ENCODE measurements around the gene C4BPB.

- no peak for TF ChIP-seq MAX (IDR thresholded peaks at IDR 0.05)
- no peak for TF ChIP-seq ZBTB33 (IDR thresholded peaks at IDR 0.05)
- TF ChIP-seq CTCF (IDR thresholded peaks at IDR 0.05; ENCODE audit: low read depth, low read length, missing input control), result no peak
- TF ChIP-seq YY1 (IDR thresholded peaks at IDR 0.05), result no peak
- TF ChIP-seq SP1 (IDR thresholded peaks at IDR 0.05), result no peak
- TF ChIP-seq RAD21 (IDR thresholded peaks at IDR 0.05), result no peak
- no peak for TF ChIP-seq TAF1 (conservative IDR thresholded peaks at IDR 0.05)
- no peak for TF ChIP-seq ATF3 (IDR thresholded peaks at IDR 0.05)
- TF ChIP-seq REST (IDR thresholded peaks at IDR 0.05), result no peak
- TF ChIP-seq HNF4G (IDR thresholded peaks at IDR 0.05), result no peak
- TF ChIP-seq FOXA1 (IDR thresholded peaks at IDR 0.05), result no peak
- no peak for TF ChIP-seq GABPA (IDR thresholded peaks at IDR 0.05 in 1 of 2, conservative IDR thresholded peaks at IDR 0.05 in 1 of 2)
Measured at GRCh38 chr1:207069061-207069460, 19.6 kb upstream of the C4BPB start.
